ENCODE results near the gene RPL7A. TPM values are rescaled to one million over a fixed set of nuclear protein-coding genes. Genes with fewer than 3 reads are reported as not detected.

RPL7A gene
- total RNA-seq, 2 donors from 2014 or later, result 1,478 to 1,480 TPM

DNA sequence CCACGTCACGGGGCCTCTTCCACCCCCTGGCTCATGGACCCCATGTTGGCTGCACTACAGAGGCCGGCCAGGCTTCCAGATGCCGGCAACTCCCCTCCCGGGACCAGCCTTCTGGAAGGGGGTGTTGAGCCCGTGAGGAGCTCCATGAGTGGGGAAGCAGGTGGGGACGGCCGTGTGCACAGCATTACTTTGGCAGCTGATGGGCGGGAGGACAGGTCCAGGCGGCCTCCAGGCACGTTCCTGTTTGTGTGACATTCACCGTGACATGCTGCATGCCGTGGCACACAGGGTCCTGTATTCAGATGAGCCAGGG lies 43.9 kb upstream of the RPL7A start:
- no peak for DNase-seq
- intact Hi-C loops (cut with DNase I), result no loop called here
- no peak overlapping the region for H3K4me3 ChIP-seq
- no peaks in the 10 kb centered on the region for H3K36me3 ChIP-seq (replicated peaks in 1 of 2; ENCODE audit: insufficient read depth in 1 of 2, low read depth in 2 of 2)
- no peaks in the 10 kb centered on the region for H3K9me3 ChIP-seq
- H3K27me3 ChIP-seq, result no peaks in the 10 kb centered on the region
- TF ChIP-seq POLR2A (IDR thresholded peaks at IDR 0.05), result no peak
- TF ChIP-seq, protein P1, sequence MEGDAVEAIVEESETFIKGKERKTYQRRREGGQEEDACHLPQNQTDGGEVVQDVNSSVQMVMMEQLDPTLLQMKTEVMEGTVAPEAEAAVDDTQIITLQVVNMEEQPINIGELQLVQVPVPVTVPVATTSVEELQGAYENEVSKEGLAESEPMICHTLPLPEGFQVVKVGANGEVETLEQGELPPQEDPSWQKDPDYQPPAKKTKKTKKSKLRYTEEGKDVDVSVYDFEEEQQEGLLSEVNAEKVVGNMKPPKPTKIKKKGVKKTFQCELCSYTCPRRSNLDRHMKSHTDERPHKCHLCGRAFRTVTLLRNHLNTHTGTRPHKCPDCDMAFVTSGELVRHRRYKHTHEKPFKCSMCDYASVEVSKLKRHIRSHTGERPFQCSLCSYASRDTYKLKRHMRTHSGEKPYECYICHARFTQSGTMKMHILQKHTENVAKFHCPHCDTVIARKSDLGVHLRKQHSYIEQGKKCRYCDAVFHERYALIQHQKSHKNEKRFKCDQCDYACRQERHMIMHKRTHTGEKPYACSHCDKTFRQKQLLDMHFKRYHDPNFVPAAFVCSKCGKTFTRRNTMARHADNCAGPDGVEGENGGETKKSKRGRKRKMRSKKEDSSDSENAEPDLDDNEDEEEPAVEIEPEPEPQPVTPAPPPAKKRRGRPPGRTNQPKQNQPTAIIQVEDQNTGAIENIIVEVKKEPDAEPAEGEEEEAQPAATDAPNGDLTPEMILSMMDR (IDR thresholded peaks at IDR 0.05), result no peak
- H3K27ac ChIP-seq, result no peak overlapping the region
- 77% methylated on average over 10 to 13 of the region's 13 CpGs for whole genome bisulfite sequencing, 2 donors
- H3K4me1 ChIP-seq, result no peaks in the 10 kb centered on the region
- no peak for ATAC-seq

DNA sequence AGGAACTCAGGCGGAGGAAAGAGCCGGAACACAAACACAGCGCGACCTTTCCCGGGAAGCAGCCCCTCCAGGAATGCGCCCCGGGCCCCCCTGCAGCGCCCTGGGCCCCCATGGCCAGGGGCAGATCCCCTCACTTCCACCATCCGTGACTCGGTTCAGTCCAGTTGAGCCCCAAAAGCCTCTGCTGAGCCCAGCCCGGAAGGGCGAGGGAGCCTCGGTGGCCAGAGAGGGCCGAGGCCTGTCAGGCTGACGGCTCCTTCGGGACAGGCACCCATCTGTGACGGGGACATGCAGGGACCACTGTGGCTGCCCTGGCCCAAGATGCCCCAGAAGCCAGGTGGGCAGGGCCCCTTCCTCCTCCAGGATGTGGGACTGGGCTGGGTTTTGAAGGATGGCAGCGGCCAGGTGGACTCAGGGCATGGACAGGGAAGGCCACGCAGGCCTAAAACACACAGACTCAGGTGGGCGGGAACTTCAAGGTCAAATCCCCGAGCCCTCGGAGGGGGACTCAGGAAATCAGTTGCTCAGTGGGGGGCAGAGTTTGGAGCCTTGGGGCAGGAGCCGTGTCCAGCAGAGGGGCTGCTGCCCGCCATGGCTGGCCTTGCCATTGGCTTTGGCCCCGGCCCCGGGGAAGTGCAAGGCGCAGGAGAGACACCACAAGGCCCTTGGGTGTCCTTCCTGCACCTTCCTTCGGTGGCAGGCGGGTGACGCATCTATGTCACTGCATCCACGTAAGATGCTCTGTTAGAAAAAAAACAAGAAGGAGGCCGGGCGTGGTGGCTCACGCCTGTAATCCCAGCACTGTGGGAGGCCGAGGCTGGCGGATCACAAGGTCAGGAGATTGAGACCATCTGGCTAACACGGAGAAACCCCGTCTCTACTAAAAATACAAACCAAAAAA lies 43.3 kb upstream of the RPL7A start:
- H3K27me3 ChIP-seq, result no peaks in the 10 kb centered on the region
- 77 to 85% methylated on average over 8 to 36 of the region's 38 CpGs for WGBS, 2 donors
- no peak overlapping the region for H3K4me3 ChIP-seq
- no peak for TF ChIP-seq POLR2A (IDR thresholded peaks at IDR 0.05)
- TF ChIP-seq, protein P1 (IDR thresholded peaks at IDR 0.05), result no peak
- no peaks in the 10 kb centered on the region for H3K9me3 ChIP-seq
- no peaks in the 10 kb centered on the region for H3K4me1 ChIP-seq
- H3K36me3 ChIP-seq (replicated peaks in 1 of 2; ENCODE audit: insufficient read depth in 1 of 2, low read depth in 2 of 2), result no peaks in the 10 kb centered on the region
- no peak for ATAC-seq
- DNase-seq, result no peak
- H3K27ac ChIP-seq, result no peak overlapping the region
- intact Hi-C loops (cut with DNase I), result no loop called here

DNA sequence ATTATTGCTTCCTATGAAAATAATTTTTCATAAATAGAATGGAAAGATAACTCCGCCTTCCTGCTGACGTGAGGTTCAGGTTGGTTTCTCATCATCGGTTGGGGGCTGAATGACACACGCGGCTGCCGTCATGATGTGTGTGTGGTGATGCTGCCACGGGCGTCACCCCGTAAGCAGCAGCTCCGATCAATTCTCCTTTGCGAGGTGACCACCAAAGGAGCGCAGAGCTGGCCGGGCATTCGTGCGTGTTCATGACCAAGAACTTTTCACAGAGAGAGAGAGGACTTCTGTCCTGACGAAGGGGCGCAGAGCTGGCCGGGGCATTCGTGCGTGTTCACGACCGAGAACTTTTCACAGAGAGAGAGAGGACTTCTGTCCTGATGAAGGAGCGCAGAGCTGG lies 42.3 kb upstream of the RPL7A start:
- 67 to 78% methylated on average over 19 to 23 of the region's 23 CpGs for WGBS, 2 donors
- Histone ChIP-seq H3K27ac (no peak overlapping the region), H3K4me1 (no peaks in the 10 kb centered on the region), H3K27me3 (no peaks in the 10 kb centered on the region), H3K9me3 (no peaks in the 10 kb centered on the region), H3K4me3 (no peak overlapping the region), H3K36me3 (replicated peaks in 1 of 2; ENCODE audit: insufficient read depth in 1 of 2, low read depth in 2 of 2) (no peaks in the 10 kb centered on the region)
- intact Hi-C loops (cut with DNase I), result no loop called here
- ATAC-seq, result no peak
- TF ChIP-seq, protein P1 (IDR thresholded peaks at IDR 0.05), result no peak
- TF ChIP-seq POLR2A (IDR thresholded peaks at IDR 0.05), result no peak
- DNase-seq, result no peak

DNA sequence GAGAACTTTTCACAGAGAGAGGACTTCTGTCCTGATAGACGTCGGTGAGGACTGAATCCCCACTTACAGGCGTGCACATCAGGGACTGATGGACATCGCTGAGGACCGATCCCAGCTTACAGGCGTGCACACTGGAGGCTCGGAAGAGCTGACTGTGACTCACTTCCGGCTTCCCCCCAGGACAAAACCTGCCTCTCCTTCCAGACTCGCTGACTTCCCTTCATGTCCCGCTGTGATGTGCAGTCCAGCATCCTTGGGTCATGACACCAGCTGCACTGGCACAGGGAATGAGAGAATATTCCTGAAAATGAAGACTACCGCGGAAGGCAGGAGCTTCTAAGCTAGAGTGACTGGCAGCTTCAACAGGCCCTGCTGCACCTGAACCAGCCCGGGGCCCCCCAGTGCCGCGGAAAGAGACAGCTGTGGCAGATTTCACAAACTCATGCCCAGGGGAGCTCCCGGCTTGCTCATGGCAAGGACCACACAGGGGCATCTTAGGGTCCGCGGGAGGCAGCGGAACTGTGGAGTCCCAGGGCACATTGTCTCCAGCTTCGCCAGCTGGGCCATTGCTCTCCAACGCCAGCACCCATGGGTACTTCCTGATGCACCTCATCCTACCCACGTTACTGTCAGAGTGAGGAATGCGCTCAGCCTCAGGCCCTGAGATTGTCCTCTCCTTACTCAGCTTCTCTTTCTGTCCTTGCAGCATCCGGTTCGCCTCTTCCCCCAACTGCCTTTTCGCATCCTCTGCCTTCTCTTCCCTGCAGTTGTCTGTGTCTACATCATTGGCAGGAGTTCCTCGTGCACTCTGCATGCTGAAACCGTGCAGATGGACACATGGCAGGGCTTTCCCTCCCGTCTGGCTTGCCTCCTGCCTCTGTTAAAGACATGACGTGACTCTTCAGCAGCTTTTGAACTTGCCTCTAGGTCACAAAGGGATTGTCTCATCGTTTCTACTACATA lies 41.5 kb upstream of the RPL7A start:
- WGBS, 2 donors, result 56 to 76% methylated on average over 15 to 31 of the region's 31 CpGs
- H3K9me3 ChIP-seq, result no peaks in the 10 kb centered on the region
- no peak for DNase-seq
- H3K27me3 ChIP-seq, result no peaks in the 10 kb centered on the region
- TF ChIP-seq POLR2A (IDR thresholded peaks at IDR 0.05), result no peak
- TF ChIP-seq, protein P1 (IDR thresholded peaks at IDR 0.05), result no peak
- H3K4me1 ChIP-seq, result no peaks in the 10 kb centered on the region
- H3K27ac ChIP-seq, result no peak overlapping the region
- intact Hi-C loops (cut with DNase I), result no loop called here
- H3K4me3 ChIP-seq, result no peak overlapping the region
- no peaks in the 10 kb centered on the region for H3K36me3 ChIP-seq (replicated peaks in 1 of 2; ENCODE audit: insufficient read depth in 1 of 2, low read depth in 2 of 2)
- peak; percentile 33 for ATAC-seq
